ENCODE results near the gene PTTG1IP.

Gene PTTG1IP

GRCh38 chr21:44878053-44878982 lies 4.8 kb upstream of the PTTG1IP start:
- Histone ChIP-seq H3K27me3 (peaks cover 57% of the 10 kb centered on the region), H3K4me1 (no peaks in the 10 kb centered on the region), H3K9me3 (no peaks in the 10 kb centered on the region)

GRCh38 chr21:44876849-44877575 lies 3.5 kb upstream of the PTTG1IP start:
- no peak overlapping the region for H3K4me3 ChIP-seq (ENCODE audit: low read depth, low read length)
- H3K27me3 ChIP-seq, result peaks cover 57% of the 10 kb centered on the region
- no peaks in the 10 kb centered on the region for H3K4me1 ChIP-seq
- DNase-seq, result no peak
- H3K36me3 ChIP-seq, result no peaks in the 10 kb centered on the region
- no peaks in the 10 kb centered on the region for H3K9me3 ChIP-seq
- no peak for TF ChIP-seq CTCF (IDR thresholded peaks at IDR 0.05; ENCODE audit: low read depth, low read length)

More at GRCh38 chr21:44878053-44878982, 4.8 kb upstream of the PTTG1IP start:
- no peak for TF ChIP-seq CTCF (IDR thresholded peaks at IDR 0.05; ENCODE audit: low read depth, low read length)
- no peaks in the 10 kb centered on the region for H3K36me3 ChIP-seq
- no peak for DNase-seq
- H3K4me3 ChIP-seq (ENCODE audit: low read depth, low read length), result no peak overlapping the region

GRCh38 chr21:44875316-44875700 lies 1.8 kb upstream of the PTTG1IP start:
- no peak for TF ChIP-seq CTCF (IDR thresholded peaks at IDR 0.05; ENCODE audit: low read depth, low read length)

GRCh38 chr21:44874497-44875315 lies 1.2 kb upstream of the PTTG1IP start:
- Histone ChIP-seq H3K27me3 (peaks cover 52% of the 10 kb centered on the region), H3K36me3 (no peaks in the 10 kb centered on the region), H3K4me1 (no peaks in the 10 kb centered on the region), H3K9me3 (no peaks in the 10 kb centered on the region), H3K4me3 (ENCODE audit: low read depth, low read length) (peak overlapping the region; percentile 62)
- TF ChIP-seq CTCF (IDR thresholded peaks at IDR 0.05; ENCODE audit: low read depth, low read length), result no peak
- DNase-seq, result no peak

More at GRCh38 chr21:44875316-44875700, 1.8 kb upstream of the PTTG1IP start:
- Histone ChIP-seq H3K36me3 (no peaks in the 10 kb centered on the region), H3K4me3 (ENCODE audit: low read depth, low read length) (no peak overlapping the region), H3K4me1 (no peaks in the 10 kb centered on the region), H3K27me3 (peaks cover 57% of the 10 kb centered on the region), H3K9me3 (no peaks in the 10 kb centered on the region)
- DNase-seq, result no peak

GRCh38 chr21:44874240-44874496 lies 678 bp upstream of the PTTG1IP start:
- Histone ChIP-seq H3K9me3 (no peaks in the 10 kb centered on the region), H3K36me3 (no peaks in the 10 kb centered on the region), H3K4me1 (no peaks in the 10 kb centered on the region), H3K27me3 (peaks cover 46% of the 10 kb centered on the region), H3K4me3 (ENCODE audit: low read depth, low read length) (peak overlapping the region; percentile 62)
- TF ChIP-seq CTCF (IDR thresholded peaks at IDR 0.05; ENCODE audit: low read depth, low read length), result no peak
- no peak for DNase-seq

Measured in BE2C (cell line).